Activated T-cell treated with anti-CD3 and anti-CD28 coated beads, Interleukin-2, amount 50 U/mL, for 24 hours (primary cell): ENCODE measurements around the gene ITGA1.

Source experiments
- DNase-seq: peaks from one replicate; pipeline ENCODE4 v3.0.0-alpha.2; 2020
- H3K27ac Mint-ChIP-seq: 2 replicates; pipeline ENCODE4 v1.8.0; 2020; ENCODE audit warnings: mild to moderate bottlenecking, mixed read lengths
- H3K27me3 Mint-ChIP-seq: 2 replicates; pipeline ENCODE4 v1.8.0; 2020; ENCODE audit warnings: mixed read lengths
- H3K36me3 Mint-ChIP-seq: 2 replicates; pipeline ENCODE4 v1.8.0; 2020; ENCODE audit warnings: low read depth, mixed read lengths
- H3K4me1 Mint-ChIP-seq: 2 replicates; pipeline ENCODE4 v1.8.0; 2020; ENCODE audit warnings: low read depth, mixed read lengths
- H3K4me3 Mint-ChIP-seq: 2 replicates; pipeline ENCODE4 v1.8.0; 2020; ENCODE audit warnings: mild to moderate bottlenecking, moderate library complexity, mixed read lengths
- H3K9me3 Mint-ChIP-seq: 2 replicates; pipeline ENCODE4 v1.8.0; 2020; ENCODE audit warnings: mixed read lengths

ITGA1 gene

DNA sequence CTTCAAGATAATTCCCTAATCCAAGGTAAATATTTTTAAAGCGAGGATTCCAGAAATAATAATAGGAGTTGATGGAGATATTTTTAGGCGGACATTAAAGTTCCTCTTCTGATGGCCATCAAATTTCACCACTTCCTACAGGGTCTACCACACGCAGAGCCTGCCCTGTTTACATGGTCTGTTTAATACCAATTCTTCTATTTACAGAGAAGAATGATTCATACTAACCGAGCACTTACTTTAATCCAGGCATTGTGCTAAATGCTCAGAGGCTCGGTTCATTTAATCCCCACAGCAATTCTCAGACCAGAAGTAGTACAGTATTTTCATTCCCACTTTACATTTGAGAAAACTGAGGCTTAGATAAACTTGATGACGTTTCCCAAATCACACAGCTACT lies 3.0 kb upstream of the ITGA1 start:
- H3K36me3 Mint-ChIP-seq: no peaks in the 10 kb centered on the region
- no peak overlapping the region for H3K4me3 Mint-ChIP-seq
- H3K27me3 Mint-ChIP-seq: peaks cover 8% of the 10 kb centered on the region
- peaks cover 36% of the 10 kb centered on the region for H3K4me1 Mint-ChIP-seq
- DNase-seq: no peak
- H3K27ac Mint-ChIP-seq: no peak overlapping the region
- no peaks in the 10 kb centered on the region for H3K9me3 Mint-ChIP-seq

DNA sequence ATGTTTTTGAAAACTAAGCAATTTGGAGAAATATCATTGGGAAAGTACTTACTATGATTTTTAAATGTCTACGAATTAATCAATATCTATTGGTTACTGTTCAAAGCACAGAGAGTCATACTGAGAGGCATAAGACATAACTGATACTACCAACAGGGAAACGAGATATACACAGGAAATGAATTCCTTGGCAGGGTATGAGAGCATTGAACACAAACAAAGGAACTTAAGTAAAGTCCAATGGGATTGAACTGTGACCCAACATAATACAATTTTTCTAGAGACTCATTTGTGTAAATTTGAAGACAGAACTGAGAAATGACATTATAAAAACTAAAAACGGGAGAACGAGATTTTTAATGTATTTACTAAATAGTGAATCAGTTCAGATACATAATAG lies 1.3 kb upstream of the ITGA1 start:
- Mint-ChIP-seq H3K36me3 (no peaks in the 10 kb centered on the region), H3K27ac (no peak overlapping the region), H3K27me3 (peaks cover 8% of the 10 kb centered on the region), H3K4me3 (no peak overlapping the region), H3K9me3 (no peaks in the 10 kb centered on the region), H3K4me1 (peaks cover 48% of the 10 kb centered on the region)
- DNase-seq: no peak

- peak; percentile 33 for DNase-seq
- no peaks in the 10 kb centered on the region for H3K36me3 Mint-ChIP-seq
- peaks cover 48% of the 10 kb centered on the region for H3K4me1 Mint-ChIP-seq
- H3K27ac Mint-ChIP-seq: no peak overlapping the region
- peaks cover 8% of the 10 kb centered on the region for H3K27me3 Mint-ChIP-seq
- no peaks in the 10 kb centered on the region for H3K9me3 Mint-ChIP-seq
- peak overlapping the region; percentile 87 for H3K4me3 Mint-ChIP-seq
These were observed 642 bp upstream of the ITGA1 start for GRCh38 chr5:52786949-52787599.

DNA sequence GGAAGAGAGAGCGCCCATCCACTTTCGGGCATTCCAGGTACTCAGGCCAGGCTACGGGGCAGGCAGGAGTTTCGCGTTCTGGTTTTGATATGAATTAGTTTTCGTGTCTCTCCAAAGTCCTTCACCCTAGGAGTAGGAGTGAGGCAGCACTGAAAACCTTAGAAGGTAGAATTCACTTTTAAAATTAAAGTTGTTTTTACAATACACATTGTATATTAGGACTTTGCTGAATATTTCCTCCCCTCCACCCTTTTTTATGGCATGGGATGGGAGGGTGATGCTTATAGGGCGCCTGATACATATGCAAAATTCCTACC lies 747 bp downstream of the ITGA1 start:
- Mint-ChIP-seq H3K27me3 (peaks cover 8% of the 10 kb centered on the region), H3K36me3 (no peaks in the 10 kb centered on the region), H3K27ac (peak overlapping the region; percentile 81), H3K4me1 (peaks cover 48% of the 10 kb centered on the region), H3K4me3 (peak overlapping the region; percentile 87), H3K9me3 (no peaks in the 10 kb centered on the region)
- no peak for DNase-seq

GRCh38 chr5:52789378-52789777 lies 1.7 kb downstream of the ITGA1 start:
- Mint-ChIP-seq H3K9me3 (no peaks in the 10 kb centered on the region), H3K4me3 (peak overlapping the region; percentile 87), H3K27me3 (peaks cover 8% of the 10 kb centered on the region)

GRCh38 chr5:52789851-52790250 lies 2.1 kb downstream of the ITGA1 start:
- peak overlapping the region; percentile 87 for H3K4me3 Mint-ChIP-seq
- peaks cover 44% of the 10 kb centered on the region for H3K4me1 Mint-ChIP-seq
- H3K27me3 Mint-ChIP-seq: peaks cover 4% of the 10 kb centered on the region
- no peaks in the 10 kb centered on the region for H3K9me3 Mint-ChIP-seq
- H3K27ac Mint-ChIP-seq: no peak overlapping the region
- DNase-seq: no peak
- no peaks in the 10 kb centered on the region for H3K36me3 Mint-ChIP-seq

More at GRCh38 chr5:52789378-52789777, 1.7 kb downstream of the ITGA1 start:
- no peak overlapping the region for H3K27ac Mint-ChIP-seq
- H3K4me1 Mint-ChIP-seq: peaks cover 46% of the 10 kb centered on the region
- no peaks in the 10 kb centered on the region for H3K36me3 Mint-ChIP-seq
- no peak for DNase-seq

- DNase-seq: no peak
- H3K27ac Mint-ChIP-seq: no peak overlapping the region
- H3K9me3 Mint-ChIP-seq: no peaks in the 10 kb centered on the region
- H3K4me3 Mint-ChIP-seq: no peak overlapping the region
- H3K4me1 Mint-ChIP-seq: peaks cover 39% of the 10 kb centered on the region
- H3K36me3 Mint-ChIP-seq: no peaks in the 10 kb centered on the region
- peaks cover 3% of the 10 kb centered on the region for H3K27me3 Mint-ChIP-seq
These were observed 3.6 kb downstream of the ITGA1 start for GRCh38 chr5:52791366-52791765.

- H3K9me3 Mint-ChIP-seq: no peaks in the 10 kb centered on the region
- H3K4me1 Mint-ChIP-seq: peaks cover 37% of the 10 kb centered on the region
- no peak overlapping the region for H3K27ac Mint-ChIP-seq
- H3K4me3 Mint-ChIP-seq: no peak overlapping the region
- no peaks in the 10 kb centered on the region for H3K27me3 Mint-ChIP-seq
- peaks cover 2% of the 10 kb centered on the region for H3K36me3 Mint-ChIP-seq
- DNase-seq: no peak
These were observed 6.8 kb downstream of the ITGA1 start for GRCh38 chr5:52794519-52794918.

GRCh38 chr5:52796031-52796430 lies 8.3 kb downstream of the ITGA1 start:
- H3K27me3 Mint-ChIP-seq: no peaks in the 10 kb centered on the region
- DNase-seq: no peak
- no peak overlapping the region for H3K27ac Mint-ChIP-seq

DNA sequence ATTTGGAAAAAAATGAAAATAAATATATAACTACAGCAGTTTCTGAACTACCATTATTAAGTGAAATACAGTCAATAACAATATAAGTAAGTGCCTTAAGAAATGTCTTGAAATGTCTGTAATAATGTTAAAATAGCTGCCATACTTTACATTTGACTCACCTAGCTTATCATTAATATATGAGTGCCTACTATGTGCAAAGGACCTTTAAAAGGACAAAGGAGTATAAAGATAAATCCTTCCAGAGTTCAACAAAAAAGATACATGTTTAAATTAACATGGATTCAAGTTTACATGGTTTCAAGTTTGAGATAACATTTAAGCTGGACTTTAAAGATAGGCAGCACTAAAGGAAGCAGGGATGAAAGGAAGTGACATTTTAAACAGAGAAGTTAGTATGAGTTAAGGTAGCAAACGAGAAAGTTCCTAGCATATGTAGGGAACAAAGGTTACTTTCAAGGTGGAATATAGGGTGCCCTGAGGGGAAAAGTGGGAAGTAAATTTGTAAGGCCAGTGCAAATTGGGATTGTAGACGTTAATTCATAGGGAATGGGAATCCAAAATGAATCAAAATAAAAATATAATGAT lies 8.9 kb downstream of the ITGA1 start:
- peaks cover 23% of the 10 kb centered on the region for H3K36me3 Mint-ChIP-seq
- H3K4me3 Mint-ChIP-seq: no peak overlapping the region
- H3K4me1 Mint-ChIP-seq: peaks cover 36% of the 10 kb centered on the region
- H3K27me3 Mint-ChIP-seq: no peaks in the 10 kb centered on the region
- no peak overlapping the region for H3K27ac Mint-ChIP-seq
- no peak for DNase-seq
- H3K9me3 Mint-ChIP-seq: no peaks in the 10 kb centered on the region

More at GRCh38 chr5:52796031-52796430, 8.3 kb downstream of the ITGA1 start:
- H3K9me3 Mint-ChIP-seq: no peaks in the 10 kb centered on the region
- H3K4me1 Mint-ChIP-seq: peaks cover 32% of the 10 kb centered on the region
- H3K4me3 Mint-ChIP-seq: no peak overlapping the region
- H3K36me3 Mint-ChIP-seq: peaks cover 17% of the 10 kb centered on the region

DNA sequence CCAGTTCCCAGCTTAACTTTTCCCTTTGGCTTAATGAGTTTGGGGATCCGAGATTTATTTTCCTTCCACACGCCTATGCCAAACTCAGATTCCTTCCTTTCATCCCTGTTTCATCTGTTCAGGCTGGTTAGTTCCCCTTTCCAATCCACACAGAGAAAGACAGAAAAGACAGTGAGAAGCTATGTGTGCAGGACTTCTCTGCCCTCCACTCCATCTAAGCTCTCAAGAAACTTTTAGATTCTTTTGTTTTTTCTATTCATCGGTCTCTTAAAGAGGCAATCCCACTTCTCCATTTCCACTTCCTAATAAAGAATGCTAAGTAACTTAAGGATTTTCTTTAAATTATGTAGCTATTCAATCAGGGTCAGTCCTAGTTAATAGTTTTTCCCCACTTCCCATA lies 11.2 kb downstream of the ITGA1 start:
- Mint-ChIP-seq H3K4me3 (peak overlapping the region; percentile 90), H3K4me1 (peaks cover 50% of the 10 kb centered on the region), H3K9me3 (no peaks in the 10 kb centered on the region), H3K27ac (peak overlapping the region; percentile 96), H3K27me3 (no peaks in the 10 kb centered on the region), H3K36me3 (peaks cover 42% of the 10 kb centered on the region)
- DNase-seq: no peak

DNA sequence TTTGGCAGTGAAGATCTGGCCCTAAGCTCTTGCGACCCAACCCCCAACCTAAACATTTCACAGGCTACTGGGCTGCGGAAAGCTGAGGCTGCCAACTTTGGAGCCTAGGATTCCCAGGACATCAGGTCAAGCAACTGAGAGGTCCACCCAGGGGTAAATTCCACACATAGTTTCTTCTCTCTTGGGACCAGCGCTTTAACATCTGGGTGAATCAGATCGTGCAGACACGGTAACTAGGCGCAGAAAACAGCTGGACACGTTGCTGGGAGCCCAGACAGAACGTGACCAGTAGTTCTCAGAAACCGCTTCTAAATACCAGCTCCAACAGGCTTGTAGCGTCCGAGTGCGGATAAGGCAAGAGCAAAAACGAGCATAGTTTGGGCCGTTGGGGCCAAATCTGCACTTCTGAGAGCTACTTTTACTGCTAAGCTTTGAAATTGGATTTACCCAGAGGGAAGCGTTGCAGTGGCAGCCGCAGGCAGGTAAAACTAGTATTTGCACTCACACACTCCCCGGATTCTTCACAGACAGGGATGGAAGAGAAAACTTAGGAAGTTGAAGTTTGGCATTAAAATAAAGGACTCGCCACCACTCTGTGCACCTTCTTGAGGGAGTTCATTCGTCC lies 11.8 kb downstream of the ITGA1 start:
- Mint-ChIP-seq H3K36me3 (peaks cover 46% of the 10 kb centered on the region), H3K9me3 (no peaks in the 10 kb centered on the region), H3K27ac (peak overlapping the region; percentile 96), H3K4me1 (peaks cover 54% of the 10 kb centered on the region), H3K4me3 (peak overlapping the region; percentile 90), H3K27me3 (no peaks in the 10 kb centered on the region)
- DNase-seq: no peak

- Mint-ChIP-seq H3K4me3 (peak overlapping the region; percentile 90), H3K4me1 (peaks cover 58% of the 10 kb centered on the region), H3K36me3 (peaks cover 51% of the 10 kb centered on the region), H3K9me3 (no peaks in the 10 kb centered on the region), H3K27ac (peak overlapping the region; percentile 96), H3K27me3 (no peaks in the 10 kb centered on the region)
- peak; percentile 96 for DNase-seq
These were observed 12.3 kb downstream of the ITGA1 start for GRCh38 chr5:52799983-52800393.

GRCh38 chr5:52800394-52801213 lies 12.9 kb downstream of the ITGA1 start:
- H3K4me3 Mint-ChIP-seq: peak overlapping the region; percentile 90

More at GRCh38 chr5:52800394-52801213, 12.9 kb downstream of the ITGA1 start:
- Mint-ChIP-seq H3K36me3 (peaks cover 57% of the 10 kb centered on the region), H3K27me3 (no peaks in the 10 kb centered on the region), H3K27ac (peak overlapping the region; percentile 96), H3K9me3 (no peaks in the 10 kb centered on the region), H3K4me1 (peaks cover 63% of the 10 kb centered on the region)
- DNase-seq: peak; percentile 73
